Ovary (tissue), 3 donors: Measurements from ENCODE around the gene RAP2B.

Experiments used
- CTCF ChIP-seq, 3 donors: fragments of 450-650 bp in 2 of 3; fragments of 200-600 bp in 1 of 3; IDR thresholded peaks; one replicate each; pipeline versions ENCODE4 v1.5.1 to v1.8.0; 2016 to 2022; ENCODE audit warnings: antibody characterized with exemption in 3 of 3, mild to moderate bottlenecking in 1 of 3
- EP300 ChIP-seq: sonication (generic); formaldehyde crosslinking; IDR thresholded peaks from one replicate; pipeline ENCODE4 v1.6.1; 2017; ENCODE audit warnings: antibody characterized with exemption
- POLR2A ChIP-seq: fragments of 450-650 bp; IDR thresholded peaks from one replicate; pipeline ENCODE4 v1.6.1; 2017; ENCODE audit warnings: antibody characterized with exemption, mild to moderate bottlenecking, moderate library complexity
- donor health status: DM: no; HTN: no; CAD: no.

- TF ChIP-seq CTCF (IDR thresholded peaks at IDR 0.05) (no peak), POLR2A (no peak), EP300 (no peak)
Observed at GRCh38 chr3:153144779-153145178, 17.2 kb upstream of the RAP2B start.
